K562 (cell line): Measurements from ENCODE around the gene IL25. TPM values are rescaled to one million over a fixed set of nuclear protein-coding genes. Genes with fewer than 3 reads are reported as not detected.

ENCODE experiments used
- ATAC-seq: fragments of 200-7000 bp; cut with Tn5 transposase; 3 replicates; pipeline ENCODE4 v1.9.1; 2020; ENCODE audit warnings: moderate library complexity
- BruUV-seq: library from RNA; stranded (reverse); fragments of 400-500 nt; replicated peaks from 2 replicates; lab custom pipeline; 2021; lab: Mats Ljungman, UMichigan
- CTCF ChIA-PET: fragments of 300-600 bp; formaldehyde crosslinking; extraction: SDS; loops from one replicate; lab custom pipeline; 2021; ENCODE audit warnings: low intra/inter-chr PET ratio; lab: Yijun Ruan, JAX
- POLR2A ChIA-PET: fragments of 300-600, 350-650 bp; sonication (Branson Sonifier 250); formaldehyde crosslinking; extraction: SDS; loops from one replicate; lab custom pipeline; 2021; ENCODE audit warnings: antibody characterized with exemption, inconsistent platforms; lab: Yijun Ruan, JAX
- DNase-seq, 4 experiments: peaks; one replicate each; pipeline versions ENCODE4 v3.0.0 to v3.0.0-alpha.2; 2011 to 2018; ENCODE audit warnings: low spot score in 3 of 4, mixed read lengths in 3 of 4; ENCODE audit errors: extremely low read depth in 1 of 4
- FAIRE-seq: peaks from 2 replicates; lab custom pipeline; 2011; peaks lifted over from hg19 to GRCh38; lab: Jason Lieb, UNC
- H2AFZ ChIP-seq: 2 replicates; pipeline ENCODE4 v1.6.0; 2011; ENCODE audit warnings: low read depth, low read length, control low read depth, inconsistent platforms
- H3K27ac ChIP-seq: fragments of 200-600 bp; 3 replicates; pipeline ENCODE4 v1.8.0; 2011; ENCODE audit warnings: low read depth, mild to moderate bottlenecking, control low read depth, inconsistent platforms, low read length, moderate library complexity, mixed read lengths; ENCODE audit errors: extremely low read depth
- H3K27me3 ChIP-seq, 2 experiments: fragments of 300-600 bp in 1 of 2; 2 replicates in 1 of 2; 3 replicates in 1 of 2; pipeline versions ENCODE4 v1.6.0 to v1.8.0; 2011; ENCODE audit warnings: inconsistent platforms in 2 of 2, low read length in 2 of 2, mild to moderate bottlenecking in 1 of 2, mixed read lengths in 1 of 2, moderate library complexity in 1 of 2; ENCODE audit not compliant: control insufficient read depth in 2 of 2, insufficient read depth in 2 of 2
- H3K36me3 ChIP-seq: fragments of 300-600 bp; 3 replicates; pipeline ENCODE4 v1.8.0; 2011; ENCODE audit warnings: mild to moderate bottlenecking, low read length, inconsistent platforms; ENCODE audit not compliant: control insufficient read depth, insufficient read depth
- H3K4me1 ChIP-seq, 2 experiments: fragments of 200-600 bp in 1 of 2; replicated peaks in 1 of 2; 2 replicates in 1 of 2; 3 replicates in 1 of 2; pipeline versions ENCODE4 v1.5.1 to v1.8.0; 2011; ENCODE audit warnings: inconsistent platforms in 2 of 2, low read length in 2 of 2, mild to moderate bottlenecking in 1 of 2, mixed read lengths in 1 of 2, moderate library complexity in 1 of 2; ENCODE audit not compliant: control insufficient read depth in 2 of 2, insufficient read depth in 2 of 2
- H3K4me2 ChIP-seq: 2 replicates; pipeline ENCODE4 v1.6.1; 2011; ENCODE audit warnings: low read length, control low read depth, inconsistent platforms, mixed read lengths; ENCODE audit not compliant: insufficient read depth
- H3K4me3 ChIP-seq: fragments of 200-600 bp; sonication (generic), shearing (Covaris generic); 2 replicates; pipeline ENCODE4 v1.5.1; 2016; ENCODE audit warnings: control low read depth, inconsistent platforms
- H3K79me2 ChIP-seq: fragments of 200-600 bp; 3 replicates; pipeline ENCODE4 v1.8.0; 2011; ENCODE audit warnings: low read length, inconsistent platforms; ENCODE audit not compliant: control insufficient read depth, insufficient read depth
- H3K9ac ChIP-seq, 2 experiments: 2 replicates each; pipeline versions ENCODE4 v1.6.0 to v1.6.1; 2011; ENCODE audit warnings: low read depth in 2 of 2, low read length in 2 of 2, control low read depth in 1 of 2, inconsistent platforms in 1 of 2, mild to moderate bottlenecking in 1 of 2, mixed read lengths in 1 of 2; ENCODE audit not compliant: insufficient read depth in 1 of 2
- H3K9me1 ChIP-seq: one replicate; pipeline ENCODE4 v1.6.0; 2011; ENCODE audit warnings: inconsistent platforms, mild to moderate bottlenecking, low read length, moderate library complexity; ENCODE audit not compliant: control insufficient read depth, insufficient read depth
- H3K9me3 ChIP-seq: replicated peaks from 2 replicates; pipeline ENCODE4 v1.5.1; 2011; ENCODE audit warnings: low read depth, low read length, inconsistent platforms; ENCODE audit not compliant: control insufficient read depth, insufficient read depth
- H4K20me1 ChIP-seq: replicated peaks from 2 replicates; pipeline ENCODE4 v1.6.1; 2011; ENCODE audit warnings: low read length, inconsistent platforms, mixed read lengths; ENCODE audit not compliant: control insufficient read depth, insufficient read depth
- ATF4 ChIP-seq: fragments of 450-650 bp; formaldehyde crosslinking; IDR thresholded peaks from 2 replicates; pipeline ENCODE4 v1.4.0; 2022; ENCODE audit warnings: mild to moderate bottlenecking, moderate library complexity
- TOE1 ChIP-seq, 2 experiments: fragments of 450-650 bp in 1 of 2; sonication (generic) in 1 of 2; formaldehyde crosslinking in 1 of 2; IDR thresholded peaks; 2 replicates each; pipeline versions ENCODE4 v1.7.1 to v1.8.0; 2016 to 2022; ENCODE audit warnings: borderline replicate concordance in 2 of 2, mild to moderate bottlenecking in 2 of 2, antibody characterized with exemption in 1 of 2, inconsistent platforms in 1 of 2, low read depth in 1 of 2, missing genetic modification reagents in 1 of 2, moderate library complexity in 1 of 2
- in situ Hi-C: fragments of 300-500 bp; cut with MboI; formaldehyde crosslinking; loops from 4 replicates; pipeline ENCODE4 v1.15.0; 2018; ENCODE audit warnings: inconsistent platforms, mixed read lengths
- intact Hi-C: fragments of 100-400 bp; cut with micrococcal nuclease; formaldehyde crosslinking; loops from 2 replicates; pipeline ENCODE4 v1.14.2; 2022
- polyA plus RNA-seq, 8 experiments: library from polyadenylated mRNA; depleted of rRNA in 4 of 8; stranded (reverse) in 5 of 8; unstranded in 3 of 8; fragments of >200 nt; fragmentation: Nextera tagmentation in 2 of 8; fragmentation: Illumina TruSeq in 1 of 8; extraction: Ambion mirVana in 2 of 8; extraction: Trizol in 1 of 8; gene quantifications; 2 replicates each; pipeline versions ENCODE4 v1.2.1 to v1.2.3, GENCODE V29; 2011 to 2014; ENCODE audit warnings: inconsistent platforms in 1 of 8, missing spikeins in 1 of 8
- total RNA-seq, 7 experiments: library from RNA; depleted of rRNA in 6 of 7; stranded (reverse); fragments of >200 nt in 6 of 7; fragmentation: Illumina TruSeq in 2 of 7; extraction: Trizol in 2 of 7; gene quantifications; 2 replicates each; pipeline versions ENCODE4 v1.2.1 to v1.2.3, GENCODE V29; 2011 to 2021; ENCODE audit warnings: low replicate concordance in 1 of 7
- TF ChIP-seq, protein P1 (sequence below): fragments of 250-450 bp; sonication (Bioruptor Pico); IDR thresholded peaks from 2 replicates; pipeline ENCODE4 v1.8.0; 2021; ENCODE audit warnings: moderate library complexity, mild to moderate bottlenecking, inconsistent platforms

Gene IL25
- total and polyA plus RNA-seq, 9 of the 15 experiments (the other 6 are each of a cell fraction or from before 2014, with no cell fraction given): not detected

DNA sequence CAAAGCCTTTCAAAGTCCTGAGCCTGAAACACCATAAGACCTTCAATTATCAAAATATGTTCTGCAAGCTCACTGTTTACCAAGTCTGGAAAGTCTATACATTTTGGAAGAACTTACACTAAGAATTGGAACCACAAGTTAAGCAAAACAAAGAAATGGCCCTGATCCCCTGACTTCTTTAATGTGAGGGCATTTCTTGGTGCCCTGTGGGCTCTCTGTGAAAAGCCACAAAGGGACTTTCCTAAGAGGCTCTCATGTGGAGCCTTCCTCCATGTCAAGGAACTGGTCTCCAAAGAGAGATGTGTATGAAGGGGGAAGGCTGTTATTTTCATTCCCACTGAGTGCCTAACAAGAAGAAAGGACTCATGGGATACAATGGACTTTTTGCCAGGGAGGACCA, 49.0 kb downstream of the IL25 start:
- intact Hi-C loops (no loop called here), in situ Hi-C loops (no loop called here)
- Histone ChIP-seq H4K20me1 (no peaks in the 10 kb centered on the region), H3K27ac (no peak overlapping the region), H3K36me3 (no peaks in the 10 kb centered on the region), H3K4me2 (no peak overlapping the region), H3K9me3 (no peaks in the 10 kb centered on the region), H3K9me1 (no peaks in the 10 kb centered on the region), H3K4me1 (no peaks in the 10 kb centered on the region; a peak in 1 of 5 replicates), H2AFZ (no peak overlapping the region), H3K9ac (no peak overlapping the region), H3K79me2 (no peaks in the 10 kb centered on the region), H3K4me3 (no peak overlapping the region), H3K27me3 (peaks cover 19 to 59% of the 10 kb centered on the region in 2 experiments; a peak in 4 of 5 replicates)
- ChIA-PET POLR2A (no interaction called here), CTCF (no interaction called here)
- TF ChIP-seq, protein P1, sequence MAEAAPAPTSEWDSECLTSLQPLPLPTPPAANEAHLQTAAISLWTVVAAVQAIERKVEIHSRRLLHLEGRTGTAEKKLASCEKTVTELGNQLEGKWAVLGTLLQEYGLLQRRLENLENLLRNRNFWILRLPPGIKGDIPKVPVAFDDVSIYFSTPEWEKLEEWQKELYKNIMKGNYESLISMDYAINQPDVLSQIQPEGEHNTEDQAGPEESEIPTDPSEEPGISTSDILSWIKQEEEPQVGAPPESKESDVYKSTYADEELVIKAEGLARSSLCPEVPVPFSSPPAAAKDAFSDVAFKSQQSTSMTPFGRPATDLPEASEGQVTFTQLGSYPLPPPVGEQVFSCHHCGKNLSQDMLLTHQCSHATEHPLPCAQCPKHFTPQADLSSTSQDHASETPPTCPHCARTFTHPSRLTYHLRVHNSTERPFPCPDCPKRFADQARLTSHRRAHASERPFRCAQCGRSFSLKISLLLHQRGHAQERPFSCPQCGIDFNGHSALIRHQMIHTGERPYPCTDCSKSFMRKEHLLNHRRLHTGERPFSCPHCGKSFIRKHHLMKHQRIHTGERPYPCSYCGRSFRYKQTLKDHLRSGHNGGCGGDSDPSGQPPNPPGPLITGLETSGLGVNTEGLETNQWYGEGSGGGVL (CRISPR knock-in tag): no peak
- TF ChIP-seq ATF4 (CRISPR knock-in tag) (no peak), TOE1 (IDR thresholded peaks at IDR 0.05; ENCODE audit: borderline replicate concordance) (no peak), TOE1 (CRISPR knock-in tag; IDR thresholded peaks at IDR 0.05; ENCODE audit: borderline replicate concordance, low read depth) (no peak)
- ATAC-seq (no peak), DNase-seq (no peak), FAIRE-seq (no peak)
- BruUV-seq: no TSS peak
